HepG2 (cell line): ENCODE results near the gene MICOS13. TPM values are rescaled to one million over a fixed set of nuclear protein-coding genes. Genes with fewer than 3 reads are reported as not detected.

Source experiments
- ADNP ChIP-seq: sonication (generic); formaldehyde crosslinking; IDR thresholded peaks from 2 replicates; pipeline ENCODE4 v1.4.0; 2020; ENCODE audit warnings: missing genetic modification reagents
- AKAP8 ChIP-seq: sonication (generic); formaldehyde crosslinking; IDR thresholded peaks from 2 replicates; pipeline ENCODE4 v1.5.1; 2020; ENCODE audit warnings: mild to moderate bottlenecking, missing genetic modification reagents
- DMAP1 ChIP-seq: IDR thresholded peaks from 2 replicates; pipeline ENCODE4 v1.6.1; 2016
- GLI4 ChIP-seq: sonication (generic); formaldehyde crosslinking; IDR thresholded peaks from 2 replicates; pipeline ENCODE4 v1.5.1; 2020; ENCODE audit warnings: missing genetic modification reagents, mild to moderate bottlenecking, moderate library complexity, borderline replicate concordance
- KLF12 ChIP-seq: sonication (generic); formaldehyde crosslinking; IDR thresholded peaks from 2 replicates; pipeline ENCODE4 v1.4.0; 2020; ENCODE audit warnings: missing genetic modification reagents, borderline replicate concordance
- KMT2B ChIP-seq: IDR thresholded peaks from 2 replicates; pipeline ENCODE4 v1.6.1; 2016; ENCODE audit warnings: missing genetic modification reagents, missing compliant biosample characterization
- PHF20 ChIP-seq: sonication (generic); formaldehyde crosslinking; IDR thresholded peaks from 2 replicates; pipeline ENCODE4 v1.5.0; 2020; ENCODE audit warnings: mild to moderate bottlenecking, missing genetic modification reagents
- REXO4 ChIP-seq: sonication (generic); formaldehyde crosslinking; IDR thresholded peaks from 2 replicates; pipeline ENCODE4 v1.8.0; 2022; ENCODE audit warnings: missing genetic modification reagents, mild to moderate bottlenecking, borderline replicate concordance
- RXRA ChIP-seq: sonication (generic); formaldehyde crosslinking; IDR thresholded peaks from 2 replicates; pipeline ENCODE4 v1.5.1; 2020; ENCODE audit warnings: missing genetic modification reagents
- SMARCC2 ChIP-seq: fragments of 450-650 bp; IDR thresholded peaks from 2 replicates; pipeline ENCODE4 v1.6.1; 2017; ENCODE audit warnings: antibody characterized with exemption, mild to moderate bottlenecking
- SNAI1 ChIP-seq: sonication (generic); formaldehyde crosslinking; IDR thresholded peaks from 2 replicates; pipeline ENCODE4 v1.5.0; 2020; ENCODE audit warnings: mild to moderate bottlenecking, missing genetic modification reagents, borderline replicate concordance
- SP140L ChIP-seq: sonication (generic); formaldehyde crosslinking; IDR thresholded peaks from 2 replicates; pipeline ENCODE4 v1.4.0; 2020; ENCODE audit warnings: missing genetic modification reagents, borderline replicate concordance
- TCF12 ChIP-seq, 2 experiments: fragments of 450-650 bp in 1 of 2; sonication (generic) in 1 of 2; formaldehyde crosslinking in 1 of 2; IDR thresholded peaks; 2 replicates each; pipeline versions ENCODE4 v1.6.1 to v1.8.0; 2017 to 2022; ENCODE audit warnings: antibody characterized with exemption in 1 of 2, mild to moderate bottlenecking in 1 of 2, missing genetic modification reagents in 1 of 2, moderate library complexity in 1 of 2
- ZFP62 ChIP-seq: sonication (generic); formaldehyde crosslinking; IDR thresholded peaks from 2 replicates; pipeline ENCODE4 v1.4.0; 2020; ENCODE audit warnings: missing genetic modification reagents
- ZFP82 ChIP-seq: sonication (generic); formaldehyde crosslinking; IDR thresholded peaks from 2 replicates; pipeline ENCODE4 v1.5.1; 2020; ENCODE audit warnings: mild to moderate bottlenecking, missing genetic modification reagents, borderline replicate concordance
- ZMYM2 ChIP-seq: sonication (generic); formaldehyde crosslinking; IDR thresholded peaks from 2 replicates; pipeline ENCODE4 v1.8.0; 2022; ENCODE audit warnings: mild to moderate bottlenecking, missing genetic modification reagents
- ZNF251 ChIP-seq: sonication (generic); formaldehyde crosslinking; IDR thresholded peaks from 2 replicates; pipeline ENCODE4 v1.9.0; 2021; ENCODE audit warnings: mild to moderate bottlenecking, missing genetic modification reagents
- ZNF292 ChIP-seq: sonication (generic); formaldehyde crosslinking; IDR thresholded peaks from 2 replicates; pipeline ENCODE4 v1.8.1; 2022; ENCODE audit warnings: mild to moderate bottlenecking, low read depth, missing genetic modification reagents, borderline replicate concordance
- ZNF562 ChIP-seq: sonication (generic); formaldehyde crosslinking; IDR thresholded peaks from 2 replicates; pipeline ENCODE4 v1.8.0; 2022; ENCODE audit warnings: missing genetic modification reagents, borderline replicate concordance
- ZNF567 ChIP-seq: sonication (generic); formaldehyde crosslinking; IDR thresholded peaks from 2 replicates; pipeline ENCODE4 v1.8.1; 2023; ENCODE audit warnings: mild to moderate bottlenecking, missing genetic modification reagents, borderline replicate concordance
- ZNF598 ChIP-seq: sonication (generic); formaldehyde crosslinking; IDR thresholded peaks from 2 replicates; pipeline ENCODE4 v1.5.1; 2020; ENCODE audit warnings: mild to moderate bottlenecking, missing genetic modification reagents, borderline replicate concordance
- ZNF781 ChIP-seq: sonication (generic); formaldehyde crosslinking; IDR thresholded peaks from 2 replicates; pipeline ENCODE4 v1.5.1; 2020; ENCODE audit warnings: borderline replicate concordance, mild to moderate bottlenecking, missing genetic modification reagents; ENCODE audit errors: not compliant biosample characterization
- ZSCAN25 ChIP-seq: sonication (generic); formaldehyde crosslinking; IDR thresholded peaks from 2 replicates; pipeline ENCODE4 v1.8.0; 2022; ENCODE audit warnings: mild to moderate bottlenecking, missing genetic modification reagents
- ZSCAN9 ChIP-seq: IDR thresholded peaks from 2 replicates; pipeline ENCODE4 v1.6.1; 2016; ENCODE audit warnings: borderline replicate concordance
- polyA plus RNA-seq, 8 experiments: library from polyadenylated mRNA; depleted of rRNA in 3 of 8; stranded (reverse) in 7 of 8; unstranded in 1 of 8; fragments of >200 nt; fragmentation: Illumina TruSeq in 4 of 8; extraction: Trizol in 4 of 8; gene quantifications; 2 replicates each; pipeline versions ENCODE4 v1.2.1 to v1.2.3, GENCODE V29; 2011 to 2016; ENCODE audit warnings: low read depth in 4 of 8, missing spikeins in 1 of 8, mixed read lengths in 1 of 8; ENCODE audit not compliant: insufficient read depth in 1 of 8
- total RNA-seq, 5 experiments: library from RNA; depleted of rRNA; stranded (reverse); fragments of >200 nt; fragmentation: Illumina TruSeq; extraction: Trizol; gene quantifications; 2 replicates each; pipeline ENCODE4 v1.2.3, GENCODE V29; 2016; ENCODE audit warnings: low read depth in 1 of 5
- TF ChIP-seq, protein P1 (sequence below): sonication (generic); formaldehyde crosslinking; IDR thresholded peaks from 2 replicates; pipeline ENCODE4 v1.5.1; 2020; ENCODE audit warnings: mild to moderate bottlenecking, missing genetic modification reagents, borderline replicate concordance
- TF ChIP-seq, protein P2 (sequence below): IDR thresholded peaks from 2 replicates; pipeline ENCODE4 v1.6.1; 2012; ENCODE audit warnings: inconsistent platforms

The MICOS13 gene
- total and polyA plus RNA-seq, 2 of the 13 experiments (the other 11 are each of a cell fraction or from before 2014, with no cell fraction given) = 28.8 to 35.4 TPM

DNA sequence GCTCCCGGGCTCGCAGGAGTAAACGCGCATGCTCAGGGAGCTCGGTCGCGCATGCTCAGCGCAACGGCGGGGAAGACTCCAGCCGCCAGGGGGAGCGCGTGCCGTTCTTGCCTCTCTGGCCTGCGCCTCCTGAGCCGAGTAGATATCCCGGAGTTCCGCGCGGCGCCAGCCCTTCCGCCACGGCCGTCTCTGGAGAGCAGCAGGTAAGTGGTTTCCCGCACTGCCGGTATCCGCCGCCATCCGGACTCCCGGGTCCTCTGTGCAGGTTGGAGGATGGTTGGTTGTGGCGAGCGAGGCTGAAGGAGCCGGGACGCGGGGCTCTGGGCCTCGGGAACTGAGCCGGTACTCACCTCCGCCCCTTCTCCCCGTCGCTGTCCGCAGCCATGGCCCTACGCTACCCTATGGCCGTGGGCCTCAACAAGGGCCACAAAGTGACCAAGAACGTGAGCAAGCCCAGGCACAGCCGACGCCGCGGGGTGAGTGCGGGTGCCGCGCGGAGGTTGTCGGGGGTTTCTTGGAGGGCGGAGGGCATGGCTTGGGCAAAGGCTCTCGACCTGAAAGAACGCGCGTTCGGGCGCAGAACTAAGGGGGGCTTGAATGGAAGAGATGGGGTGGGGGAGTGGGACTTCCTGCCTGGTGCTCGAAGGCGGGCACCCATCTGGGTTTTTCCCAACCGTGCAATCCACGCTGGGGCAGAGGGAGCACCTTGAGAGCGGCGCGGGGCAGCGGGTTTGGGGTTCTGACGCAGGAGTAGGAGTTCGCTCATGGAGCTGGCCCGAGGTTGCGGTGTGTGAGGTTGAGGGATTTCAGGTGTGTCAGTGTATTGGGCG is 10.0 kb upstream of the MICOS13 start, which contains the start of gene RPL36 (continued):
- TF ChIP-seq SP140L (CRISPR knock-in tag) = no peak
- TF ChIP-seq KLF12 = peak; percentile 82
- peak; percentile 64 for TF ChIP-seq RXRA
- TF ChIP-seq, protein P1, sequence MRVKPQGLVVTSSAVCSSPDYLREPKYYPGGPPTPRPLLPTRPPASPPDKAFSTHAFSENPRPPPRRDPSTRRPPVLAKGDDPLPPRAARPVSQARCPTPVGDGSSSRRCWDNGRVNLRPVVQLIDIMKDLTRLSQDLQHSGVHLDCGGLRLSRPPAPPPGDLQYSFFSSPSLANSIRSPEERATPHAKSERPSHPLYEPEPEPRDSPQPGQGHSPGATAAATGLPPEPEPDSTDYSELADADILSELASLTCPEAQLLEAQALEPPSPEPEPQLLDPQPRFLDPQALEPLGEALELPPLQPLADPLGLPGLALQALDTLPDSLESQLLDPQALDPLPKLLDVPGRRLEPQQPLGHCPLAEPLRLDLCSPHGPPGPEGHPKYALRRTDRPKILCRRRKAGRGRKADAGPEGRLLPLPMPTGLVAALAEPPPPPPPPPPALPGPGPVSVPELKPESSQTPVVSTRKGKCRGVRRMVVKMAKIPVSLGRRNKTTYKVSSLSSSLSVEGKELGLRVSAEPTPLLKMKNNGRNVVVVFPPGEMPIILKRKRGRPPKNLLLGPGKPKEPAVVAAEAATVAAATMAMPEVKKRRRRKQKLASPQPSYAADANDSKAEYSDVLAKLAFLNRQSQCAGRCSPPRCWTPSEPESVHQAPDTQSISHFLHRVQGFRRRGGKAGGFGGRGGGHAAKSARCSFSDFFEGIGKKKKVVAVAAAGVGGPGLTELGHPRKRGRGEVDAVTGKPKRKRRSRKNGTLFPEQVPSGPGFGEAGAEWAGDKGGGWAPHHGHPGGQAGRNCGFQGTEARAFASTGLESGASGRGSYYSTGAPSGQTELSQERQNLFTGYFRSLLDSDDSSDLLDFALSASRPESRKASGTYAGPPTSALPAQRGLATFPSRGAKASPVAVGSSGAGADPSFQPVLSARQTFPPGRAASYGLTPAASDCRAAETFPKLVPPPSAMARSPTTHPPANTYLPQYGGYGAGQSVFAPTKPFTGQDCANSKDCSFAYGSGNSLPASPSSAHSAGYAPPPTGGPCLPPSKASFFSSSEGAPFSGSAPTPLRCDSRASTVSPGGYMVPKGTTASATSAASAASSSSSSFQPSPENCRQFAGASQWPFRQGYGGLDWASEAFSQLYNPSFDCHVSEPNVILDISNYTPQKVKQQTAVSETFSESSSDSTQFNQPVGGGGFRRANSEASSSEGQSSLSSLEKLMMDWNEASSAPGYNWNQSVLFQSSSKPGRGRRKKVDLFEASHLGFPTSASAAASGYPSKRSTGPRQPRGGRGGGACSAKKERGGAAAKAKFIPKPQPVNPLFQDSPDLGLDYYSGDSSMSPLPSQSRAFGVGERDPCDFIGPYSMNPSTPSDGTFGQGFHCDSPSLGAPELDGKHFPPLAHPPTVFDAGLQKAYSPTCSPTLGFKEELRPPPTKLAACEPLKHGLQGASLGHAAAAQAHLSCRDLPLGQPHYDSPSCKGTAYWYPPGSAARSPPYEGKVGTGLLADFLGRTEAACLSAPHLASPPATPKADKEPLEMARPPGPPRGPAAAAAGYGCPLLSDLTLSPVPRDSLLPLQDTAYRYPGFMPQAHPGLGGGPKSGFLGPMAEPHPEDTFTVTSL = peak; percentile 58
- no peak; the same call in 1 of the 2 replicates for TF ChIP-seq ZNF292 (CRISPR knock-in tag)
- peak; percentile 91 for TF ChIP-seq ZSCAN9 (CRISPR knock-in tag)
- peak; percentile 79; the same call in 1 of the 2 replicates for TF ChIP-seq SNAI1 (CRISPR knock-in tag)
- peak; percentile 93 for TF ChIP-seq DMAP1 (CRISPR knock-in tag)
- peak; percentile 95 for TF ChIP-seq ZFP82 (CRISPR knock-in tag)
- TF ChIP-seq ZNF567 (CRISPR knock-in tag) = no peak
- peak; percentile 86 for TF ChIP-seq AKAP8 (CRISPR knock-in tag)
- TF ChIP-seq PHF20 (CRISPR knock-in tag) = peak; percentile 83
- TF ChIP-seq ADNP (CRISPR knock-in tag) = no peak
- TF ChIP-seq SMARCC2 = no peak
- peak; percentile 63 for TF ChIP-seq ZNF781
- peak; percentile 79; the same call in 1 of the 2 replicates for TF ChIP-seq GLI4 (CRISPR knock-in tag)
- TF ChIP-seq ZNF598 = 0 out of 2 replicates have a peak, but pooled peaks have one; percentile 45
- no peak for TF ChIP-seq ZFP62
- TF ChIP-seq, protein P2, sequence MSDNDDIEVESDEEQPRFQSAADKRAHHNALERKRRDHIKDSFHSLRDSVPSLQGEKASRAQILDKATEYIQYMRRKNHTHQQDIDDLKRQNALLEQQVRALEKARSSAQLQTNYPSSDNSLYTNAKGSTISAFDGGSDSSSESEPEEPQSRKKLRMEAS = peak; percentile 89
- TF ChIP-seq ZMYM2 (CRISPR knock-in tag) = no peak
- TF ChIP-seq REXO4 (CRISPR knock-in tag) = no peak
- peak; percentile 73 for TF ChIP-seq KMT2B (CRISPR knock-in tag)
- TF ChIP-seq TCF12 (IDR thresholded peaks at IDR 0.05) = no peak
- no peak for TF ChIP-seq TCF12 (CRISPR knock-in tag; IDR thresholded peaks at IDR 0.05)
- 0 out of 2 replicates have a peak, but pooled peaks have one; percentile 50 for TF ChIP-seq ZNF251 (CRISPR knock-in tag)
- no peak for TF ChIP-seq ZSCAN25 (CRISPR knock-in tag)
- TF ChIP-seq ZNF562 = no peak
